NT2/D1 (cell line): ENCODE data around the gene CALML6.

Experiments
- DNase-seq: peaks from one replicate; pipeline ENCODE4 v3.0.0-alpha.2; 2011; ENCODE audit warnings: low read depth, low spot score
- H3K27me3 ChIP-seq: 2 replicates; pipeline ENCODE4 v1.6.0; 2011; ENCODE audit warnings: mild to moderate bottlenecking; ENCODE audit not compliant: insufficient read length, insufficient read depth
- H3K36me3 ChIP-seq: 2 replicates; pipeline ENCODE4 v1.6.1; 2011; ENCODE audit warnings: mild to moderate bottlenecking, low read length, mixed read lengths; ENCODE audit not compliant: insufficient read depth, insufficient read length
- H3K4me1 ChIP-seq: 2 replicates; pipeline ENCODE4 v1.5.1; 2011; ENCODE audit not compliant: insufficient read depth, insufficient read length
- H3K4me3 ChIP-seq: 2 replicates; pipeline ENCODE4 v1.5.1; 2011; ENCODE audit warnings: low read depth; ENCODE audit not compliant: insufficient read length
- H3K9ac ChIP-seq: 2 replicates; pipeline ENCODE4 v1.6.0; 2011; ENCODE audit warnings: low read depth; ENCODE audit not compliant: insufficient read length
- H3K9me3 ChIP-seq: 2 replicates; pipeline ENCODE4 v1.5.1; 2011; ENCODE audit warnings: mild to moderate bottlenecking, low read length; ENCODE audit not compliant: insufficient read depth
- SUZ12 ChIP-seq: IDR thresholded peaks from 2 replicates; pipeline ENCODE4 v1.6.1; 2011; ENCODE audit not compliant: insufficient read length, insufficient read depth; ENCODE audit errors: extremely low read depth
- YY1 ChIP-seq: IDR thresholded peaks from 2 replicates; pipeline ENCODE4 v1.6.1; 2011; ENCODE audit not compliant: insufficient read length, insufficient read depth
- ZNF274 ChIP-seq: IDR thresholded peaks from 2 replicates; pipeline ENCODE4 v1.6.1; 2011; ENCODE audit warnings: mild to moderate bottlenecking, low read depth, low read length

The CALML6 gene

GRCh38 chr1:1893291-1893985, 21.6 kb upstream of the CALML6 start:
- TF ChIP-seq ZNF274 (no peak), YY1 (no peak), SUZ12 (no peak)
- Histone ChIP-seq H3K27me3 (no peaks in the 10 kb centered on the region), H3K9me3 (no peaks in the 10 kb centered on the region), H3K4me3 (no peak overlapping the region), H3K36me3 (peaks cover 7% of the 10 kb centered on the region), H3K4me1 (peaks cover 28% of the 10 kb centered on the region), H3K9ac (peak overlapping the region; percentile 56)
- no peak for DNase-seq

GRCh38 chr1:1893997-1894353, 21.1 kb upstream of the CALML6 start:
- TF ChIP-seq YY1 (no peak), ZNF274 (no peak), SUZ12 (no peak)
- peak overlapping the region; percentile 56 for H3K9ac ChIP-seq
- peaks cover 7% of the 10 kb centered on the region for H3K36me3 ChIP-seq
- H3K4me1 ChIP-seq, result peaks cover 32% of the 10 kb centered on the region
- H3K9me3 ChIP-seq, result no peaks in the 10 kb centered on the region
- H3K4me3 ChIP-seq, result no peak overlapping the region
- no peak for DNase-seq
- no peaks in the 10 kb centered on the region for H3K27me3 ChIP-seq

- H3K4me3 ChIP-seq, result no peak overlapping the region
- peaks cover 36% of the 10 kb centered on the region for H3K4me1 ChIP-seq
- no peaks in the 10 kb centered on the region for H3K27me3 ChIP-seq
- H3K9me3 ChIP-seq, result no peaks in the 10 kb centered on the region
- TF ChIP-seq ZNF274 (no peak), YY1 (no peak), SUZ12 (no peak)
- H3K36me3 ChIP-seq, result peaks cover 7% of the 10 kb centered on the region
- no peak for DNase-seq
- peak overlapping the region; percentile 61 for H3K9ac ChIP-seq
These were observed 20.6 kb upstream of the CALML6 start for GRCh38 chr1:1894354-1895059.

- peaks cover 7% of the 10 kb centered on the region for H3K36me3 ChIP-seq
- no peaks in the 10 kb centered on the region for H3K9me3 ChIP-seq
- no peaks in the 10 kb centered on the region for H3K27me3 ChIP-seq
- TF ChIP-seq ZNF274 (no peak), SUZ12 (no peak)
- peaks cover 38% of the 10 kb centered on the region for H3K4me1 ChIP-seq
- peak overlapping the region; percentile 61 for H3K9ac ChIP-seq
- no peak for DNase-seq
- no peak overlapping the region for H3K4me3 ChIP-seq
These were observed 20.0 kb upstream of the CALML6 start for GRCh38 chr1:1895060-1895418.

GRCh38 chr1:1895456-1896336, 19.4 kb upstream of the CALML6 start:
- H3K36me3 ChIP-seq, result peaks cover 7% of the 10 kb centered on the region
- H3K27me3 ChIP-seq, result no peaks in the 10 kb centered on the region
- no peaks in the 10 kb centered on the region for H3K9me3 ChIP-seq
- H3K4me1 ChIP-seq, result peaks cover 38% of the 10 kb centered on the region
- H3K9ac ChIP-seq, result peak overlapping the region; percentile 61
- no peak for TF ChIP-seq SUZ12
- TF ChIP-seq ZNF274, result no peak
- TF ChIP-seq YY1, result no peak
- no peak overlapping the region for H3K4me3 ChIP-seq
- DNase-seq, result no peak

- no peaks in the 10 kb centered on the region for H3K27me3 ChIP-seq
- H3K4me1 ChIP-seq, result peaks cover 33% of the 10 kb centered on the region
- no peaks in the 10 kb centered on the region for H3K9me3 ChIP-seq
- no peak for DNase-seq
- H3K9ac ChIP-seq, result no peak overlapping the region
- no peak for TF ChIP-seq YY1
- TF ChIP-seq ZNF274, result no peak
- TF ChIP-seq SUZ12, result no peak
- H3K36me3 ChIP-seq, result no peaks in the 10 kb centered on the region
- H3K4me3 ChIP-seq, result no peak overlapping the region
These were observed 16.7 kb upstream of the CALML6 start for GRCh38 chr1:1898246-1898933.
